ENCODE results near the gene HNRNPAB.

DNA sequence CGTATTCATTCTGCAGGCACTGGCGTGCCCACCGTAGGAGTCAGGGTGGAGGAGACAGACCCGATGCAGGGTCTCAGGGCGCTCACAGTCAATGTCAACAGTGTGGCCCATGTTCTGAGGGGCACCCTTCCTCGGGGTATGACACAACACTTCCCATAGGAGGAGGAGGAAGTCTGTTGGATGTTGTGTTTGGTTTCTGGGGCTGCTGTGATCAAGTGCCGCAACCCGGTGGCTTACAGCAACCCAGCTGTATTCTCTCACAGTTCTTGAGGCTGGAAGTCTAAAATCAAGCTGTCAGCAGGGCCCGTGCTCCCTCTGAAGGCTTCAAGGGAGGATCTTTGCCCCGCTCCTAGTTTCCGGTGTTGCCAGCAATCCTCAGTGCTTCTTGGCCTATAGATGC, 5.6 kb upstream of the HNRNPAB start:
- TF ChIP-seq CTCF (IDR thresholded peaks at IDR 0.05) (no peak), POLR2A (IDR thresholded peaks at IDR 0.05) (no peak)
